Panc1 (cell line): Measurements from ENCODE around the gene STK32C. TPM values are rescaled to one million over a fixed set of nuclear protein-coding genes. Genes with fewer than 3 reads are reported as not detected.

ENCODE experiments used
- ATAC-seq: fragments of 200-7000 bp; cut with Tn5 transposase; 2 replicates; pipeline ENCODE4 v1.9.1; 2020; ENCODE audit warnings: mild to moderate bottlenecking, moderate library complexity
- BruUV-seq: library from RNA; stranded (reverse); fragments of 400-500 nt; replicated peaks from 2 replicates; lab custom pipeline; 2021; lab: Mats Ljungman, UMichigan
- CTCF ChIA-PET: fragments of 300-600 bp; sonication (Branson Sonifier 250); formaldehyde crosslinking; loops from one replicate; lab custom pipeline; 2022; ENCODE audit warnings: antibody characterized with exemption; lab: Charles Lee
- POLR2A ChIA-PET: fragments of 300-600 bp; sonication (Branson Sonifier 250); formaldehyde crosslinking; loops from one replicate; lab custom pipeline; 2022; ENCODE audit warnings: antibody characterized with exemption; lab: Charles Lee
- DNase-seq: peaks from one replicate; pipeline ENCODE4 v3.0.0-alpha.2; 2010; ENCODE audit warnings: low read depth, low spot score
- H3K27ac ChIP-seq: 2 replicates; pipeline ENCODE4 v1.5.1; 2011; ENCODE audit warnings: mild to moderate bottlenecking, low read length, inconsistent platforms
- H3K27me3 ChIP-seq: fragments of 200-500 bp; sonication (Bioruptor generic); 2 replicates; pipeline ENCODE4 v1.6.0; 2014; ENCODE audit warnings: low read length, inconsistent platforms; ENCODE audit not compliant: control insufficient read depth, insufficient read depth
- H3K36me3 ChIP-seq: fragments of 200-500 bp; sonication (Bioruptor generic); 2 replicates; pipeline ENCODE4 v1.5.1; 2014; ENCODE audit warnings: inconsistent platforms, mild to moderate bottlenecking, low read length, moderate library complexity; ENCODE audit not compliant: control insufficient read depth, insufficient read depth
- H3K4me1 ChIP-seq: 2 replicates; pipeline ENCODE4 v1.5.1; 2011; ENCODE audit warnings: inconsistent platforms, mild to moderate bottlenecking, low read length, moderate library complexity; ENCODE audit not compliant: control insufficient read depth, insufficient read depth
- H3K4me3 ChIP-seq, 2 experiments: 2 replicates each; pipeline ENCODE4 v1.5.1; 2011 to 2012; ENCODE audit warnings: low read depth in 2 of 2, low read length in 2 of 2, mild to moderate bottlenecking in 2 of 2, inconsistent platforms in 1 of 2, moderate library complexity in 1 of 2
- H3K9me3 ChIP-seq: fragments of 200-500 bp; sonication (Bioruptor generic); 2 replicates; pipeline ENCODE4 v1.5.1; 2014; ENCODE audit warnings: low read depth, mild to moderate bottlenecking, inconsistent platforms, low read length, moderate library complexity; ENCODE audit not compliant: control insufficient read depth, insufficient read depth
- POLR2AphosphoS5 ChIP-seq: IDR thresholded peaks from 2 replicates; pipeline ENCODE4 v1.6.1; 2012; ENCODE audit warnings: mild to moderate bottlenecking, low read depth, low read length, moderate library complexity
- SIN3A ChIP-seq: IDR thresholded peaks from 2 replicates; pipeline ENCODE4 v1.6.1; 2012; ENCODE audit warnings: low read depth, mild to moderate bottlenecking, low read length, moderate library complexity, borderline replicate concordance; ENCODE audit not compliant: insufficient read depth
- TCF7L2 ChIP-seq: IDR thresholded peaks from 2 replicates; pipeline ENCODE4 v1.6.1; 2011; ENCODE audit warnings: mild to moderate bottlenecking, low read depth, low read length, inconsistent platforms
- in situ Hi-C: cut with HindIII; loops from 2 replicates; pipeline ENCODE4 v1.10.0; 2016; ENCODE audit warnings: low sequenced_read_pairs, low pct_unique_long_range_greater_than_20kb
- intact Hi-C: fragments of 100-400 bp; cut with micrococcal nuclease; formaldehyde crosslinking; loops from one replicate; pipeline ENCODE4 v1.10.0; 2022; ENCODE audit not compliant: unreplicated experiment
- total RNA-seq: library from RNA; stranded (reverse); gene quantifications from one replicate; pipeline ENCODE4 v1.2.1, GENCODE V29; 2021; ENCODE audit not compliant: unreplicated experiment
- TF ChIP-seq, protein P1 (sequence below), 2 experiments: IDR thresholded peaks; 2 replicates each; pipeline ENCODE4 v1.6.1; 2011 to 2012; ENCODE audit warnings: low read depth in 2 of 2, control low read depth in 1 of 2, low read length in 1 of 2, mild to moderate bottlenecking in 1 of 2, moderate library complexity in 1 of 2; ENCODE audit not compliant: insufficient read depth in 1 of 2
- TF ChIP-seq, protein P2 (sequence below): fragments of 450-650 bp; IDR thresholded peaks from 2 replicates; pipeline ENCODE4 v1.5.1; 2017; ENCODE audit warnings: mild to moderate bottlenecking

The STK32C gene
- total RNA-seq, 1 experiment from 2014 or later: 53.7 TPM

DNA sequence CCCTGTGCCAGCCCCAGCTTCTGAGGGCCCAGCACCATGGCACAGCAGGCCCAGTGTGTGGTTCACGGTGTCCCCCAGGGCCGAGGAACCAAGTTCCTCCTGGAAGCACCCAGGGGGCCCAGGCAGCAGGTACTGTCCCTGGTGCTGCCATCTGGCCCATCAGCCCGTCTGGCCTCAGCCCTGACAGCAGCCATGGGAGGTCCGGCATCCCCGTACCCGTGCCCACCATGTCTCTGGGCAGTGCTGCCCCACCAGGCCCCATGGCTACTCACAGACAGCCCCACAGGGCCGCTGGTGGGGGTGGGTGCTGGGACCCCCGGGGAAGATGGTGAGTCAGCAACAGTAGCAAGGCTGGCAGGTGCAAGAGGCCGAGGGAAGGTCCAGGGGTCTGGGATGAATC is 32.8 kb downstream of the STK32C start:
- ATAC-seq (no peak), DNase-seq (no peak)
- TF ChIP-seq, protein P1, sequence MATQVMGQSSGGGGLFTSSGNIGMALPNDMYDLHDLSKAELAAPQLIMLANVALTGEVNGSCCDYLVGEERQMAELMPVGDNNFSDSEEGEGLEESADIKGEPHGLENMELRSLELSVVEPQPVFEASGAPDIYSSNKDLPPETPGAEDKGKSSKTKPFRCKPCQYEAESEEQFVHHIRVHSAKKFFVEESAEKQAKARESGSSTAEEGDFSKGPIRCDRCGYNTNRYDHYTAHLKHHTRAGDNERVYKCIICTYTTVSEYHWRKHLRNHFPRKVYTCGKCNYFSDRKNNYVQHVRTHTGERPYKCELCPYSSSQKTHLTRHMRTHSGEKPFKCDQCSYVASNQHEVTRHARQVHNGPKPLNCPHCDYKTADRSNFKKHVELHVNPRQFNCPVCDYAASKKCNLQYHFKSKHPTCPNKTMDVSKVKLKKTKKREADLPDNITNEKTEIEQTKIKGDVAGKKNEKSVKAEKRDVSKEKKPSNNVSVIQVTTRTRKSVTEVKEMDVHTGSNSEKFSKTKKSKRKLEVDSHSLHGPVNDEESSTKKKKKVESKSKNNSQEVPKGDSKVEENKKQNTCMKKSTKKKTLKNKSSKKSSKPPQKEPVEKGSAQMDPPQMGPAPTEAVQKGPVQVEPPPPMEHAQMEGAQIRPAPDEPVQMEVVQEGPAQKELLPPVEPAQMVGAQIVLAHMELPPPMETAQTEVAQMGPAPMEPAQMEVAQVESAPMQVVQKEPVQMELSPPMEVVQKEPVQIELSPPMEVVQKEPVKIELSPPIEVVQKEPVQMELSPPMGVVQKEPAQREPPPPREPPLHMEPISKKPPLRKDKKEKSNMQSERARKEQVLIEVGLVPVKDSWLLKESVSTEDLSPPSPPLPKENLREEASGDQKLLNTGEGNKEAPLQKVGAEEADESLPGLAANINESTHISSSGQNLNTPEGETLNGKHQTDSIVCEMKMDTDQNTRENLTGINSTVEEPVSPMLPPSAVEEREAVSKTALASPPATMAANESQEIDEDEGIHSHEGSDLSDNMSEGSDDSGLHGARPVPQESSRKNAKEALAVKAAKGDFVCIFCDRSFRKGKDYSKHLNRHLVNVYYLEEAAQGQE (IDR thresholded peaks at IDR 0.05; ENCODE audit: insufficient read depth in 1 of 2, low read depth in 2 of 2, low read length in 1 of 2): peak in 1 of 2 experiments; percentile 73; a peak in 2 of 4 replicates
- no peak for TF ChIP-seq SIN3A
- Histone ChIP-seq H3K27me3 (no peaks in the 10 kb centered on the region), H3K9me3 (no peaks in the 10 kb centered on the region), H3K36me3 (no peaks in the 10 kb centered on the region), H3K4me3 (no peak overlapping the region), H3K27ac (no peak overlapping the region), H3K4me1 (peaks cover 13% of the 10 kb centered on the region)
- BruUV-seq: no TSS peak
- ChIA-PET CTCF (no interaction called here), POLR2A (no interaction called here)
- in situ Hi-C loops (no loop called here), intact Hi-C loops (no loop called here)

DNA sequence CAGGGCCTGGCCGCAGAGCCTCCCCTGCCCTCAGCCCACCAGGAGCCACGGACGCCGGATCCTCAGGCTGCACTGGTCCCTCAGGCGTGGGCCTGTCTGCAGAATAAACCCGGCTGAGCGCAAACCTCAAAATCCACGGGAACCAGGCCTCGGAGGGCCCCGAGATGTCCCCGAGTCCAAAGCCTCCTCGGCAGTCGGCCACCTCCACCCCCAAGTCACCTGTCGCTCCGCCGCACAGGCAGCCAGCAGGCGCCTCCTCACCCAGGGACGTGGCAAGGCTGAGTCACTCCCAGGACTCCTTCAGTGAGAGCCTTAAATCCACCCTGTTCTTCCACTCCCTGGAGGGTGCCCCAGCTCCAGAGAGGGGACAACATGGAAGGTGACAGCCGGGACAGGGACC is 33.2 kb downstream of the STK32C start:
- ATAC-seq: 0 out of 2 replicates have a peak, but pooled peaks have one; percentile 18
- peaks cover 17% of the 10 kb centered on the region for H3K4me1 ChIP-seq
- intact Hi-C loops: no loop called here
- POLR2A ChIA-PET: no interaction called here
- H3K27me3 ChIP-seq: no peaks in the 10 kb centered on the region
- no peak for DNase-seq
- no peaks in the 10 kb centered on the region for H3K9me3 ChIP-seq
- no peak for TF ChIP-seq TCF7L2
- TF ChIP-seq SIN3A: no peak
- TF ChIP-seq, protein P2, sequence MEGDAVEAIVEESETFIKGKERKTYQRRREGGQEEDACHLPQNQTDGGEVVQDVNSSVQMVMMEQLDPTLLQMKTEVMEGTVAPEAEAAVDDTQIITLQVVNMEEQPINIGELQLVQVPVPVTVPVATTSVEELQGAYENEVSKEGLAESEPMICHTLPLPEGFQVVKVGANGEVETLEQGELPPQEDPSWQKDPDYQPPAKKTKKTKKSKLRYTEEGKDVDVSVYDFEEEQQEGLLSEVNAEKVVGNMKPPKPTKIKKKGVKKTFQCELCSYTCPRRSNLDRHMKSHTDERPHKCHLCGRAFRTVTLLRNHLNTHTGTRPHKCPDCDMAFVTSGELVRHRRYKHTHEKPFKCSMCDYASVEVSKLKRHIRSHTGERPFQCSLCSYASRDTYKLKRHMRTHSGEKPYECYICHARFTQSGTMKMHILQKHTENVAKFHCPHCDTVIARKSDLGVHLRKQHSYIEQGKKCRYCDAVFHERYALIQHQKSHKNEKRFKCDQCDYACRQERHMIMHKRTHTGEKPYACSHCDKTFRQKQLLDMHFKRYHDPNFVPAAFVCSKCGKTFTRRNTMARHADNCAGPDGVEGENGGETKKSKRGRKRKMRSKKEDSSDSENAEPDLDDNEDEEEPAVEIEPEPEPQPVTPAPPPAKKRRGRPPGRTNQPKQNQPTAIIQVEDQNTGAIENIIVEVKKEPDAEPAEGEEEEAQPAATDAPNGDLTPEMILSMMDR: no peak
- no peak for TF ChIP-seq POLR2AphosphoS5
- TF ChIP-seq, protein P1 (IDR thresholded peaks at IDR 0.05; ENCODE audit: insufficient read depth in 1 of 2, low read depth in 2 of 2, low read length in 1 of 2): no peak
- CTCF ChIA-PET: no interaction called here
- no peaks in the 10 kb centered on the region for H3K36me3 ChIP-seq
- H3K27ac ChIP-seq: no peak overlapping the region
- no TSS peak for BruUV-seq
- H3K4me3 ChIP-seq: no peak overlapping the region
- in situ Hi-C loops: no loop called here
